GM12865 (cell line): ENCODE measurements around the gene RNF123.

Experiments used
- DNase-seq: peaks from one replicate; pipeline ENCODE4 v3.0.0; 2010; ENCODE audit warnings: low read depth
- H3K4me3 ChIP-seq: 2 replicates; pipeline ENCODE4 v1.5.1; 2011; ENCODE audit warnings: mild to moderate bottlenecking, low read depth, low read length, control low read depth
- TF ChIP-seq, protein P1 (sequence below): IDR thresholded peaks from 2 replicates; pipeline ENCODE4 v1.5.1; 2011; ENCODE audit warnings: low read length, control low read depth, low read depth, inconsistent platforms; ENCODE audit not compliant: insufficient read depth; ENCODE audit errors: missing control alignments

The RNF123 gene

DNA sequence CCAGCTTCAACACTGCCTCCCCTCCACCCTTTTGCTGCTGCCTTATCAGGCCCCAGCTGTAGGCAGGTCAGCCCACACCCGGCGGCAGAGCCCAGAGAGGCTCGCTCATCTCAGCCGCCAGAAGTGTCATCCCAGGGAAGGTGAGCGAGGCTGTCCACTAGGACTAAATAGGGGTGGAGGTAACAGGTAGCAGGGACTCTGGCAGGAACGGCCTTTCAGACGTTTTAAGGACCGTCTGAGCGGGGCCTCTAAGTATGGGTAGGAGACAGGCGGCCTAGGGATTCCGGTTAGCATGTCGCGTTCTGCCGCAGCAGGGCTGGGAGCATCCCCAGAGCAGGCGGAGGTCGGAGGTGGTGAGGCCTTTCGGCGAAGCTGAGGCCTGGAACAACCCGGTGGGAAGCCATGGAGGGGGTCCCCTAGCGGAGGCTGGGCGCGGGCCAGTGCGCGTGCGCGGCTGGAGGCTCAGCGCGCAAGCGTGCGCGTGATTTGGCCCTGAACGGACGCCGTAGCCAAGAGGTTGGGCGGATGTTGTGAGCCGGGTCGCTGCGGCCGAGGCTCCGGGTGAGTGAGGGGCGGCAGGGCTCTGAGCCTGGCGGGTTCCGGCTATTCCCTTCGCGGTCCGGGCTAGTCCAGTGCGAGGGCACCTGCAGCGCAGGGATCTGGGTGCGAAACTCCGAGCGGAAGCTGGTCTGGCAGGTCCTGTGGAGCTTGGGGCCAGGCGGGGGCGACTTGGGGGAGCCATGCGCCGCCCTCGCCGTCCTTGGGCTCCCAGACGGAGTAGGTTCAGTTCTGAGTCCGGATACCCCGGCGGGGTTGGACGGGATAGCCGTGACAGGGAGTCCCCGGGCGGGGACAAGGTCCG lies at the start of gene RNF123, which contains the start of gene MST1:
Gene RNF123 (plus strand): TSS at position 512 of the 862 bp plus-strand sequence. CDS start 1,609 bp downstream, outside the sequence.
Gene MST1 (minus strand): TSS at position 429 of the 862 bp plus-strand sequence. CDS start 783 bp downstream, outside the sequence.
- DNase-seq, result peak; percentile 96
- TF ChIP-seq, protein P1, sequence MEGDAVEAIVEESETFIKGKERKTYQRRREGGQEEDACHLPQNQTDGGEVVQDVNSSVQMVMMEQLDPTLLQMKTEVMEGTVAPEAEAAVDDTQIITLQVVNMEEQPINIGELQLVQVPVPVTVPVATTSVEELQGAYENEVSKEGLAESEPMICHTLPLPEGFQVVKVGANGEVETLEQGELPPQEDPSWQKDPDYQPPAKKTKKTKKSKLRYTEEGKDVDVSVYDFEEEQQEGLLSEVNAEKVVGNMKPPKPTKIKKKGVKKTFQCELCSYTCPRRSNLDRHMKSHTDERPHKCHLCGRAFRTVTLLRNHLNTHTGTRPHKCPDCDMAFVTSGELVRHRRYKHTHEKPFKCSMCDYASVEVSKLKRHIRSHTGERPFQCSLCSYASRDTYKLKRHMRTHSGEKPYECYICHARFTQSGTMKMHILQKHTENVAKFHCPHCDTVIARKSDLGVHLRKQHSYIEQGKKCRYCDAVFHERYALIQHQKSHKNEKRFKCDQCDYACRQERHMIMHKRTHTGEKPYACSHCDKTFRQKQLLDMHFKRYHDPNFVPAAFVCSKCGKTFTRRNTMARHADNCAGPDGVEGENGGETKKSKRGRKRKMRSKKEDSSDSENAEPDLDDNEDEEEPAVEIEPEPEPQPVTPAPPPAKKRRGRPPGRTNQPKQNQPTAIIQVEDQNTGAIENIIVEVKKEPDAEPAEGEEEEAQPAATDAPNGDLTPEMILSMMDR, result peak; percentile 41
- peak within 1 kb of the TSS; percentile 94 for H3K4me3 ChIP-seq

DNA sequence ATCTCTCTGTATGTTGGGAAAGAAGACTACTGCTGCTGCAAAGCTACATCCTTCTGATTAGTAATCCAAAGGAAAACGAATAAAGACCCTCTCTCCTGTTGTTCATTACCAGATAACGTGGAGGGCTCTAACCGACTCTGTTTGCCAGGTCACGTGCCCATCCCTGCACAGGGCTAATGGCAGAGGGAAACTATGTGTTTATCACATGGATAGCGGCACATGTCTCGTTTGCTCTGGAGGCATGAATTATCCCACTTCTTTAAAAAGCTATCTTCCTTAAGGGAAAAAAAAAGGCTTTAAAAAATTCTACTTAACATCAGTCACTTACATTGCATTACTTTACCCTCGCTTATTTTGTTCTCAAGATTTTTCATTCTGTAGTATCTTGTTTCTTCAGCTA lies 48.1 kb upstream of the RNF123 start:
- no peak overlapping the region for H3K4me3 ChIP-seq
- no peak for DNase-seq
- TF ChIP-seq, protein P1, result no peak

DNA sequence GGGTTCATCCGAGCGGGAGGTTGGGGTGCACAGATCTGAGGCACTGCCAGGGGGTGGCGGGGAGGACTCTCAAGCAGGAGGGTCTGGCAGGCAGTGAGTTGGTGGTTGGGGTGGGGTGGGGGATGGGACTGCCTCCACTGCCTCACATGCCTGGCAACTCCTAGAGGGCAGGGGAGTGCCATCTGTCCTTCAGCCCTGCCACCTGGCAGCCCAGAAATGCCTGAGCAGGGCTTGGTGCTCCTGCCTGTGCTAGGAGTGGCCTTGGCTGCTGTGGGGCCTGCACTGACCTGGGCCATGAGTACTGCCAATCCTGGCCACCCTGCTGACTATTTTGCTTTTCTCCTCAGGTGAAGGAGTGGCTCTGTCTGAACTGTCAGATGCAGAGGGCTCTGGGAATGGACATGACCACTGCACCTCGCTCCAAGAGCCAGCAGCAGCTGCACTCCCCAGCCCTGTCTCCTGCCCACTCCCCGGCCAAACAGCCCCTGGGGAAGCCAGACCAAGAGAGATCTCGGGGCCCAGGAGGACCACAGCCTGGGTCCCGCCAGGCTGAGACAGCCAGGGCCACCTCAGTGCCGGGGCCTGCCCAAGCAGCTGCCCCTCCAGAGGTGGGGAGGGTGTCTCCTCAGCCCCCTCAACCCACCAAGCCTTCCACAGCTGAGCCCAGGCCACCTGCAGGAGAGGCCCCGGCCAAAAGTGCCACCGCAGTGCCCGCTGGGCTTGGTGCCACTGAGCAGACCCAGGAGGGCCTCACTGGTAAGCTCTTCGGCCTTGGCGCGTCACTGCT lies 47.2 kb upstream of the RNF123 start:
- no peak for DNase-seq
- TF ChIP-seq, protein P1, result no peak
- H3K4me3 ChIP-seq, result no peak overlapping the region

- TF ChIP-seq, protein P1, result no peak
- no peak for DNase-seq
- no peak overlapping the region for H3K4me3 ChIP-seq
These were observed 46.6 kb upstream of the RNF123 start for GRCh38 chr3:49642708-49643145.

DNA sequence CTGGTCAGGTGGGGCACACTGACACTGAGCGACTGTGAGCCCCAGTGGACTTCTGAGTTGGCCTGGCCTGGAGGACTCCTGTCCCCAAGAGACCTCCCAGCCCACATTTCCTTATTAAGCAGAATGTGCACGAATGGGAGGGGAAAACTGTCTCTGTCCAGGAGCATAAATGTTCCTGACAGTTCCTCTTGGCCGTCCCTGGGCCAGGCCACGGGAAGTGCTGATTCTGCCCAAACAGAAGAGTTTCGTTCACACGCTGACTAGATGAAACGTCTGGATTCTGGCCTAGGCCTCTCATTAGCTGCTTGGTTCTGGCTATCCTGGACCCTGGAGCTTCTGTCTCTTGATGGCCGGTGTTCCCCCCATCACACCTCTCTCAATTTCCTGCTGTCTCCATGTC lies 44.7 kb upstream of the RNF123 start:
- TF ChIP-seq, protein P1, result no peak
- no peak overlapping the region for H3K4me3 ChIP-seq
- no peak for DNase-seq

DNA sequence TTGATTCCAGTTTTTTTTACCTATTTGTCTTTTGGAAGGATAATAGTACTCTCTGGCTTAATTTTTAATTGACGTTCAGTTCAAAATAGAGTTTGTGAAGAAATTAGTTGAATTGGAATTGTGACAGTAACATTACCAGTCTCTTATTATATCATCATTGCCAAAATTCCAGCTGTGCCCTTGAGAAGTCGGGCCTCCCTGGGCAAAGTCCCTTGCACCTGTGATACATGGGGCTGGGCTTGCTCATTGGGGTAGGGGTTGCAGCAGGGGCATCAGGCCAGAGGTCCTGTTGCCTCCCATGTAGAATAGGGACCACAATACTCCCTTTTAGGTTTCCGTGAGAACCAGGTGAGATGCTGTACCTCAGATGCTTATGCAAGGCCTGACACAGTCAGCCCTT lies 43.1 kb upstream of the RNF123 start:
- no peak for DNase-seq
- TF ChIP-seq, protein P1, result no peak
- H3K4me3 ChIP-seq, result no peak overlapping the region
